Calu3 (cell line): ENCODE measurements around the gene VIPR2. TPM values are rescaled to one million over a fixed set of nuclear protein-coding genes. Genes with fewer than 3 reads are reported as not detected.
"Not testable (repeated sequence)": the region's sequence is repeated elsewhere in the genome, so short reads cannot be mapped to it uniquely, and the experiment has no call there.

ENCODE experiments used
- BruUV-seq: library from RNA; stranded (reverse); fragments of 400-500 nt; replicated peaks from 2 replicates; lab custom pipeline; 2021; lab: Mats Ljungman, UMichigan
- CTCF ChIA-PET: fragments of 300-600 bp; sonication (Branson Sonifier 250); formaldehyde crosslinking; loops from one replicate; lab custom pipeline; 2022; ENCODE audit warnings: antibody characterized with exemption; lab: Charles Lee
- DNase-seq: peaks from one replicate; pipeline ENCODE4 v3.0.0; 2022
- H3K27ac Mint-ChIP-seq: one replicate; pipeline ENCODE4 v1.8.0; 2022; ENCODE audit warnings: mixed read lengths; ENCODE audit not compliant: unreplicated experiment
- H3K27me3 Mint-ChIP-seq: one replicate; pipeline ENCODE4 v1.8.0; 2022; ENCODE audit warnings: mixed read lengths; ENCODE audit not compliant: unreplicated experiment
- H3K36me3 Mint-ChIP-seq: one replicate; pipeline ENCODE4 v1.8.0; 2022; ENCODE audit warnings: mild to moderate bottlenecking, moderate library complexity, mixed read lengths; ENCODE audit not compliant: insufficient read depth, unreplicated experiment
- H3K4me1 Mint-ChIP-seq: one replicate; pipeline ENCODE4 v1.8.0; 2022; ENCODE audit warnings: mild to moderate bottlenecking, low read depth, mixed read lengths; ENCODE audit not compliant: unreplicated experiment
- H3K4me3 Mint-ChIP-seq: one replicate; pipeline ENCODE4 v1.8.0; 2022; ENCODE audit warnings: mild to moderate bottlenecking, low read depth, moderate library complexity, mixed read lengths; ENCODE audit not compliant: unreplicated experiment
- H3K9me3 Mint-ChIP-seq: one replicate; pipeline ENCODE4 v1.8.0; 2022; ENCODE audit warnings: low read depth, mixed read lengths; ENCODE audit not compliant: unreplicated experiment
- intact Hi-C: fragments of 100-400 bp; cut with micrococcal nuclease; formaldehyde crosslinking; loops from one replicate; pipeline ENCODE4 v1.10.0; 2022; ENCODE audit not compliant: unreplicated experiment
- total RNA-seq: library from RNA; stranded (reverse); gene quantifications from 2 replicates; pipeline ENCODE4 v1.2.3, GENCODE V29; 2022
- TF ChIP-seq, protein P1 (sequence below): fragments of 200-600 bp; IDR thresholded peaks from one replicate; pipeline ENCODE4 v1.8.0; 2022; ENCODE audit warnings: antibody characterized with exemption; ENCODE audit not compliant: unreplicated experiment

The VIPR2 gene
- total RNA-seq, 1 experiment from 2014 or later: not detected

GRCh38 chr7:159083001-159083697, 61.5 kb downstream of the VIPR2 start:
- no peak overlapping the region for H3K27ac Mint-ChIP-seq
- intact Hi-C loops: no loop called here
- CTCF ChIA-PET: no interaction called here
- no peak overlapping the region for H3K4me3 Mint-ChIP-seq
- H3K36me3 Mint-ChIP-seq: no peaks in the 10 kb centered on the region
- H3K4me1 Mint-ChIP-seq: no peaks in the 10 kb centered on the region
- no peak for DNase-seq
- H3K9me3 Mint-ChIP-seq: peaks cover 2% of the 10 kb centered on the region
- TF ChIP-seq, protein P1, sequence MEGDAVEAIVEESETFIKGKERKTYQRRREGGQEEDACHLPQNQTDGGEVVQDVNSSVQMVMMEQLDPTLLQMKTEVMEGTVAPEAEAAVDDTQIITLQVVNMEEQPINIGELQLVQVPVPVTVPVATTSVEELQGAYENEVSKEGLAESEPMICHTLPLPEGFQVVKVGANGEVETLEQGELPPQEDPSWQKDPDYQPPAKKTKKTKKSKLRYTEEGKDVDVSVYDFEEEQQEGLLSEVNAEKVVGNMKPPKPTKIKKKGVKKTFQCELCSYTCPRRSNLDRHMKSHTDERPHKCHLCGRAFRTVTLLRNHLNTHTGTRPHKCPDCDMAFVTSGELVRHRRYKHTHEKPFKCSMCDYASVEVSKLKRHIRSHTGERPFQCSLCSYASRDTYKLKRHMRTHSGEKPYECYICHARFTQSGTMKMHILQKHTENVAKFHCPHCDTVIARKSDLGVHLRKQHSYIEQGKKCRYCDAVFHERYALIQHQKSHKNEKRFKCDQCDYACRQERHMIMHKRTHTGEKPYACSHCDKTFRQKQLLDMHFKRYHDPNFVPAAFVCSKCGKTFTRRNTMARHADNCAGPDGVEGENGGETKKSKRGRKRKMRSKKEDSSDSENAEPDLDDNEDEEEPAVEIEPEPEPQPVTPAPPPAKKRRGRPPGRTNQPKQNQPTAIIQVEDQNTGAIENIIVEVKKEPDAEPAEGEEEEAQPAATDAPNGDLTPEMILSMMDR: no peak
- no TSS peak for BruUV-seq
- peaks cover 53% of the 10 kb centered on the region for H3K27me3 Mint-ChIP-seq

GRCh38 chr7:159082075-159082474, 62.6 kb downstream of the VIPR2 start:
- BruUV-seq, intact Hi-C loops, H3K27ac Mint-ChIP-seq, H3K36me3 Mint-ChIP-seq, H3K4me3 Mint-ChIP-seq, H3K4me1 Mint-ChIP-seq, DNase-seq, CTCF ChIA-PET, H3K9me3 Mint-ChIP-seq: not testable (repeated sequence)
- H3K27me3 Mint-ChIP-seq: peaks cover 51% of the 10 kb centered on the region

GRCh38 chr7:159078911-159079270, 65.8 kb downstream of the VIPR2 start:
- H3K27ac Mint-ChIP-seq: no peak overlapping the region
- CTCF ChIA-PET: no interaction called here
- no peaks in the 10 kb centered on the region for H3K4me1 Mint-ChIP-seq
- TF ChIP-seq, protein P1: no peak
- H3K36me3 Mint-ChIP-seq: no peaks in the 10 kb centered on the region
- intact Hi-C loops: no loop called here
- H3K9me3 Mint-ChIP-seq: peaks cover 2% of the 10 kb centered on the region
- no peak overlapping the region for H3K4me3 Mint-ChIP-seq
- H3K27me3 Mint-ChIP-seq: peaks cover 26% of the 10 kb centered on the region
- no peak for DNase-seq
- no TSS peak for BruUV-seq

- Mint-ChIP-seq H3K27me3 (peaks cover 21% of the 10 kb centered on the region), H3K4me1 (no peaks in the 10 kb centered on the region), H3K9me3 (peaks cover 2% of the 10 kb centered on the region), H3K27ac (no peak overlapping the region), H3K36me3 (no peaks in the 10 kb centered on the region), H3K4me3 (no peak overlapping the region)
- DNase-seq: no peak
- no TSS peak for BruUV-seq
- TF ChIP-seq, protein P1: no peak
- CTCF ChIA-PET: no interaction called here
- intact Hi-C loops: no loop called here
Observed at GRCh38 chr7:159078193-159078910, 66.3 kb downstream of the VIPR2 start.

- Mint-ChIP-seq H3K9me3 (no peaks in the 10 kb centered on the region), H3K4me1 (no peaks in the 10 kb centered on the region), H3K27ac (no peak overlapping the region), H3K27me3 (peaks cover 12% of the 10 kb centered on the region), H3K4me3 (no peak overlapping the region), H3K36me3 (no peaks in the 10 kb centered on the region)
- no peak for DNase-seq
- CTCF ChIA-PET: no interaction called here
- TF ChIP-seq, protein P1: no peak
- intact Hi-C loops: no loop called here
- no TSS peak for BruUV-seq
Observed at GRCh38 chr7:159076333-159076732, 68.3 kb downstream of the VIPR2 start.
